IPS-NIHi7 (cell line): Measurements from ENCODE around the gene TIAM2.
A peak's percentile ranks its signal among the peaks of the same experiment; 100 is the strongest.
"Not testable (repeated sequence)": the region's sequence is repeated elsewhere in the genome, so short reads cannot be mapped to it uniquely, and the experiment has no call there.

Experiments used
- DNase-seq: peaks from one replicate; pipeline ENCODE4 v3.0.0; 2012; ENCODE audit warnings: mixed read lengths; ENCODE audit errors: extremely low spot score

Gene TIAM2

GRCh38 chr6:155162682-155163081 is 167.6 kb downstream of the TIAM2 start:
- no peak for DNase-seq

DNA sequence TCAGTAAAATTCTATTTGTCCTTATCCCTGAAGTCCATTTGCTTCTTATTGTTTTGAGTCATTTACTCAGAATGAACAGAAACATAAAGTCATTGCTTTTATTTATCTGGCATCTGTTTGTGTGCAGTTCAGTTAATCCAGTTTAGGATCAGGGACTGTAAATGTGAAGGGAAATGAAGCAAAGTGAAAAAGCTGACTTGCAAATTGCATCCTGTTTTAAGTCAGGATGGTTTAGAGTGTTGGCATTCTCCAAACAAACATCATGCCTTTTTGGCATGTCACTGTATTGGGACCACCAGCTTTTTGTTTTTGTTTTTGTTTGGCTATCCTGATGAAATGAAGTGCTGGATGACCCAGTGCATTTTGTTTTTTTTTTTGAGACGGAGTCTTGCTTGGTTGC is 168.5 kb downstream of the TIAM2 start:
- DNase-seq = no peak

GRCh38 chr6:155165029-155165710 is 170.1 kb downstream of the TIAM2 start:
- no peak for DNase-seq

- DNase-seq = no peak
Measured at GRCh38 chr6:155170519-155170918, 175.4 kb downstream of the TIAM2 start.

DNA sequence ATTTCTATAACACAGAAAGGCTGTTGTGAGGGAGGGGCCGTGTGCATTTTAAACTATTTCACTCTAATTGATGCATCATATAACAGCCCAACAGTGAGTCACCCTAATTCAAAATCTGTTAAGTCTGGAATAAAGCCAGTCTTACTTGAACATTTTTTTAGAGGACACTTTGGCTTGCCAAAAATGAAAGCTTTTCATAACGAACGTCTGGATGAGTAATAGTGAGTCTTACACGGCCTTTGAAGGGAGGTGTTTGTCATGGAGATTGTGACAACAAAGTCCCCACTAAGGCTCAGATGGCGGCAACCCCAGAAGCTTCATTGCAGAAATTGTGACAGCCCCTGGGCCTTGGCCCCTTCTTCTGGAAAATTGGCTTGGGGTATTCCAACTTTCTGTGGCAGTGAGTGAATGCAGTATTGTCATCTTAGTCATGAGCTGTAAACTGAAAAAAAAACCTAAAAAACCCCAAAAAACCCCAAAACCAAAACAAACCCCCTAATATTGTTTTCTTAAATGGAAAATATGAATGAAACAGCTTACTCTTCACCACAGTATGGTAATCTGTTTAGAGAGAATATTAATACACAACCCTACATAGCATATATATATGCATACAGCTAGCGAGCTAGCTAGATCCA is 176.1 kb downstream of the TIAM2 start:
- no peak for DNase-seq

DNA sequence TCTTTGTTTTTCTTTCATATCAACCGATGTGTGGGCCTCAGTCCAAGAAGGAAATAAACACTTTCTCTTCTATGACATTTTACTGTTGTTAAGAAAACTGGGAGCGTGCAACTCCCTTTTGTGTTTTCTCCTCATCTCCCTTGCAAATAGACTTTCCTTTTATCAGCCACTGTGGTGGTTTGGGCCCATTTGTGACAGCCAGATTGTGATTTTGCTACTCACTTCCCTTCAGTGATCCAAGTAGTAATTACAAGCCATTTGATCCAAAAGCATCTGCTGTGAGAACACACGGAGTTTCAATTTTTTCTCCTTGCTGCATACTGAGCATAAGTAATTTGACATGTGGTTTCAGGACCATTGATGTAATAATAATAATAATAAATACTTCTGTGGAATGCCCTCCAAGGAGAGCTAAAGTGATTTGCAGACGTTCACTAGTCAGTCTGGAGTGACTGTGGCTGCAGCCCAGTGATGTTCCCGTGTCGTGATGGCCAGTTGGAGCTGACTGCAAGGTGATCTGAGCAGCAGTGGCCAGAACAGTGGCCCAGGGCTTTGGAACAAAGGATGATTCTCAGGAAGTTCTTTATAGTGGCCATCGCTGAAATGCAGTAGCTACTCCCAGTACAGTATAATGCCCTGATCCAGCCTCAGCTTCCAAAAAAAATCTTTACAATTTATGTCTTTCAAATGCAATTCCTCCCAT is 176.8 kb downstream of the TIAM2 start:
- DNase-seq = no peak

DNA sequence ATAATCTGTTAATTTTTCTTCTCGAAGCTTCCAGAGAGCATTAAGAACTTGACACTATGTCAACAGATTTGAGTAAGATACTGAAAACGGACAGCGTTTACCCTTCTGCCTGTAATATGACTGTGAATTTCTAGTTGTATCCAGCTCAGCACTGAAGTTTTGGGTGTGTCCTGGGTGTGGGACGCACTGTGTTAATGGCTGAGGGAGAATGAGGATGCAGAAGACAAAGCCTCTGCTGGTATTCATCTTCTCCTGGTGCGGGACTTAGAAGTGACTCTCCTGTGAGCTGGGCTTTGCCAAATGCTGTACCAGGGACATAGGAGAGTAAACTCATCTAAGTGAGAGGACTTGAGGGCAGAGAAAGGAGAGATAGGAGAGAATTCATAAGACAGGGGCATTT is 178.4 kb downstream of the TIAM2 start:
- DNase-seq = no peak

DNA sequence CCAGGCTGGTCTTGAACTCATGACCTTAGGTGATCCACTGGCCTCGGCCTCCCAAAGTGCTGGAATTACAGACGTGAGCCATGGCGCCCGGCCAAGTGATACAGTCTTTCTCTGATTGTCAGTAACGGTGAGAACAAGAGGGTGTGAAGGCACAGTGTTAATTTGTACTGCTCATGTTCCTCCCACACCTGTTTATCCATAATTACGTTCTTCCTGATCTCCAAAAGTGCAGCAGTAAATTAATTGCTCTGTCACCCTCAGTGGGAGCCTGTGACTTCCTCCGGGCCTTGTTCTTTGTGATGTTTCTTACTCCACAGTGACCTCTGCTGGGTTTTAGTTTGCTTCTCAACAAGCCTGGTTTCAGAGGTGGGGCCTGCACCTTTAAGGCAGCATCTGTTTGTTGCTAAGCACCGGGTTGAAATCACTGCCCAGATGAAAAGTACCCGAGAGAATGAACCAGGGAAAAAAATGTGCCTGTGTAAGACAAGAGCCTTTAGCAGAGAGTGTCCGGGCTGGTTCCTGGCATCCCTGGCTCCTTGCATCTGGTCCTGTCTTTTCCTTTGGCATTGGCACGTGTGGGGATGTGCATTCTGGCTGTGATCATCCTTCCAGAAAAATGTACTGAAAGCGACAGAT is 179.6 kb downstream of the TIAM2 start:
- DNase-seq = peak; percentile 87

DNA sequence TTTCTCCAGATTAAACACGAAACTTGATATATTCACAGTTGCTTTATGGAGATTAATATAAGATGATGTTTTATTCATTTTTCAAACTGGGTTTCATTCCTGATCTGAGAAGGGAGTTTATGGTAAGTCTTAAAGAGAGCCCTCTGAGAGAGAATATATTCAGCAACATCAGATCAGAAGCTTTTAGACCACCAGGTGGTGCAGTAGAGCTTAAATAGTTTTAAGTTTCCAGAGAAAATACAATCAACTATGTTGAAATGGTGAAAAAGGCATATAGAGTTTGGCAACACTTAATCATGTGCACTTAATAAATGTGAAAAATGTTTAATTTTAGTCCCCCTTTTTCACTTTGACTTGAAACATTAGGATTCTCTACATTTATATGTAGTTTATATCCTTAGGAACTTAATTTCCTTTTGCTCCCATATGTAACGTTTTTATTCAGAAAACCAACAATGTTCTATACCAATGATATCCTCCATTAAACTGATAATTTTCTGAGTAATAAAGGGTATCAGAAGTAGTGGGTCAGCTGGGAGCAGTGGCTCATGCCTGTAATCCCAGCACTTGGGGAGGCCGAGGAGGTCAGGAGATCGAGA is 182.3 kb downstream of the TIAM2 start:
- DNase-seq = peak; percentile 32

DNA sequence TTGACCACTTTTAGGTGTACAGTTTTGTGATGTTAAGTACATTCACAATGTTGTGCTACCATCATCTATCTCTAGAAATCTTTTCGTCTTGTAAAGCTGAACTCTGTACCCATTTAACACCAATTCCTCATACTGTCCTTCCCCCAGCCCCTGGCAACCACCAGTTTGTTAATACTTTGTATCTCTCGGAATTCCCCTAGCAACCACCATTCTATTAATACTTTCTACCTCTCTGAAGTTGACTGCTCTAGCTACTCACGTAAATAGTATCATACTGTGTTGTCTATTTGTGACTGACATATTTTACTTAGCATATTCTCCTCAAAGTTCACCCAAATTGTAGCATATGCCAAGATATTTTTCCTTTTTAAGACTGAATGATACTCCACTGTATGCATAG is 186.4 kb downstream of the TIAM2 start:
- no peak for DNase-seq

- no peak for DNase-seq
Measured at GRCh38 chr6:155182103-155182502, 187.0 kb downstream of the TIAM2 start.

DNA sequence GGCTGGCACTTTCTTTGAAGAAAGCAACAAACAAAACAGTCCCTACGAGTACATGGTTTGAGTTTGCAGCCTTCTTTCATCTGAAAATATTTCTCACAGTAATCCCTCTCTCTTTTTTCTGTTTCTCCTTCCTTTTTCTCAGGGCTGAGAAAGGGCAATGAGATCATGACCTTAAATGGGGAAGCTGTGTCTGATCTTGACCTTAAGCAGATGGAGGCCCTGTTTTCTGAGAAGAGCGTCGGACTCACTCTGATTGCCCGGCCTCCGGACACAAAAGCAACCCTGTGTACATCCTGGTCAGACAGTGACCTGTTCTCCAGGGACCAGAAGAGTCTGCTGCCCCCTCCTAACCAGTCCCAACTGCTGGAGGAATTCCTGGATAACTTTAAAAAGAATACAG is 188.0 kb downstream of the TIAM2 start:
- DNase-seq = no peak

GRCh38 chr6:155185041-155185440 is 189.9 kb downstream of the TIAM2 start:
- DNase-seq = not testable (repeated sequence)

DNA sequence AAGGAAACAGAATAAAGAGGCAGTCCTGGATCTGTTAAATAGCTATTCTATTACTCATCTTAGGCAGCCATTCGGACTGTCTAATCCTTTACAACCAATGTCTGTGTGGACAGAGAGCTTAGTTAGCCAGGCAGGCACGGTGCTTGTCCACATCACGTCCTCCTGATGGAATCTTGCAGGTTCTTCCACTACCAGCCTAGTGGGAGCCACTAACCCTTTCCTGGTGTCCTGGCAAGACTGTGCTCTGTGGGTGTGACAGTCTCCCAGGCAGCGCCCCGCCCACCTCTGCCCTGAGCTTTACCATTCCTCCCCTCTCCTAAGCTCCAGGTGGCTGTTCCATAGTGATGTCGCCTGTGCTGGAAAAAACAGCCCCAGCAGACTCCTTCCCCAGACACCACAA is 190.4 kb downstream of the TIAM2 start:
- DNase-seq = peak; percentile 78

DNA sequence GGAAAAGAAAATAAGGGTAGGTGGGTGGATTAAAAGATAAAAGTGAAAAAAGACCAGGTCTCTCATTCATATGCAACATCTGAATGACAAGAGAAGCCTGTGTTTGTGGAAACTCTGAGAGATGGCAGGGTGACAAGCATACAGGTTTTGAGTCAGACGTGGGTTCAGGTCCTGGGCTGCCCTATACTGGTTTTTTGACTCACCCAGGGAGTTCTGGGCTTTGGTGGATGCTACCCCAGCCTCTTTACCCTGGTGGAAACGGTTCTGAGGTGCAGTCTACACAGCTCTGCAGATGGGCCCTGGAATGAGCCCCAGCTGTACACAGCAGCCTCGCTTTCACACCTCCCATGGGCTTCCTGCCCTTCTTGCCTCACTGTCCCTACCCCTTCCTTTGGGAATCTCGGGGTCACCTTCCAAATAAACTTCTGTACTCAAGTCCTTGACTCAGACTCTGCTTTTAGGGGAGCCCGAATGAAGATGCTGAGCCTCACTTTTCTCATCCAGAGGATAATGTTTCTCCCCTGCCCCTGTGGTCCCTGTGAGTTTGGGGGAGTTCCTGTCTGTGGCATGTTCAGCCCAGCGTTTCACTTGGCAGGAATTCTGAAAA is 191.0 kb downstream of the TIAM2 start:
- DNase-seq = peak; percentile 33

GRCh38 chr6:155187106-155187505 is 192.0 kb downstream of the TIAM2 start:
- no peak for DNase-seq

GRCh38 chr6:155187994-155188706 is 193.0 kb downstream of the TIAM2 start:
- DNase-seq = no peak

- no peak for DNase-seq
Measured at GRCh38 chr6:155188707-155189496, 193.8 kb downstream of the TIAM2 start.

DNA sequence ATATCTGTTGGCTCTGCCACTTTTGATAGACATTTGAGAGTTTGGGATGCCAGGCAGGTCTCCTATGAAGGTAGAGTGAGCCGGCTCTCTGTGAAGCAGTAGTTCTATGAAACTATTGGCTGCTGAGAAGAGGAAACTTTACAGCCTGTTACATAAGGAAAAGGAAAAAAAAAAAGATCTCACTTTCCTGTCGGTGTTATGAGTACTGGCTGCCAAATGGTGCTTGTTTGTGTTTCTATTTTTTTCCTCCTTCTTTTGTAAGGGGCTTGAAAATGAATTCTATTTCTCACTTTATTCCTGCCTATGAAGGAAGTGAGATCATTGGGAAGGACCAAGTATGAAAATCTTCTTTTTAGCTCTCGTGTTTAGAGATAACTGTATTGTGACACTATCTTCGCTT is 195.6 kb downstream of the TIAM2 start:
- no peak for DNase-seq

- no peak for DNase-seq
Measured at GRCh38 chr6:155193526-155193925, 198.4 kb downstream of the TIAM2 start.
